ENCODE results near the gene CDSN. TPM values are rescaled to one million over a fixed set of nuclear protein-coding genes. Genes with fewer than 3 reads are reported as not detected.

The CDSN gene
- total and polyA plus RNA-seq, 7 experiments from 2014 or later, result not detected

GRCh38 chr6:31149827-31150447 is 29.7 kb upstream of the CDSN start:
- H3K27me3 Mint-ChIP-seq, result no peaks in the 10 kb centered on the region
- H3K36me3 Mint-ChIP-seq, result peaks cover 2 to 44% (median 13%) of the 10 kb centered on the region in 5 donors
- Histone ChIP-seq H3K27ac (ENCODE audit: low read depth, low read length) (no peak overlapping the region), H3K4me3 (ENCODE audit: low read length) (no peak overlapping the region), H3K27me3 (ENCODE audit: control insufficient read depth in 2 of 2, insufficient read depth in 2 of 2, low read length in 2 of 2) (no peaks in the 10 kb centered on the region), H3K4me1 (ENCODE audit: control insufficient read depth in 2 of 2, insufficient read depth in 2 of 2, low read length in 2 of 2) (no peaks in the 10 kb centered on the region), H3K36me3 (ENCODE audit: control insufficient read depth in 2 of 3, insufficient read depth in 3 of 3, low read length in 3 of 3) (peaks cover 0 to 43% (median 0%) of the 10 kb centered on the region in 3 experiments), H3K9me3 (ENCODE audit: control insufficient read depth in 2 of 3, low read length in 3 of 3) (no peaks in the 10 kb centered on the region)
- ChIA-PET CTCF (no interaction called here), POLR2A (no interaction called here)
- peak overlapping the region in 1 of 9 donors; percentile 20 for H3K27ac Mint-ChIP-seq
- H3K4me3 Mint-ChIP-seq, result no peak overlapping the region
- intact Hi-C loops (cut with micrococcal nuclease), result no loop called here
- no peak for ATAC-seq
- peaks cover 0 to 1% (median 0%) of the 10 kb centered on the region in 11 donors for H3K9me3 Mint-ChIP-seq
- no peak for DNase-seq
- H3K4me1 Mint-ChIP-seq, result peaks cover 0 to 6% (median 0%) of the 10 kb centered on the region in 7 donors

- Histone ChIP-seq H3K9me3 (ENCODE audit: control insufficient read depth in 2 of 3, low read length in 3 of 3) (no peaks in the 10 kb centered on the region), H3K27me3 (ENCODE audit: control insufficient read depth in 2 of 2, insufficient read depth in 2 of 2, low read length in 2 of 2) (no peaks in the 10 kb centered on the region), H3K4me1 (ENCODE audit: control insufficient read depth in 2 of 2, insufficient read depth in 2 of 2, low read length in 2 of 2) (no peaks in the 10 kb centered on the region), H3K36me3 (ENCODE audit: control insufficient read depth in 2 of 3, insufficient read depth in 3 of 3, low read length in 3 of 3) (peaks cover 0 to 41% (median 0%) of the 10 kb centered on the region in 3 experiments), H3K4me3 (ENCODE audit: low read length) (no peak overlapping the region), H3K27ac (ENCODE audit: low read depth, low read length) (no peak overlapping the region)
- intact Hi-C loops (cut with micrococcal nuclease), result no loop called here
- ChIA-PET CTCF (interaction anchor here (0.7 to 1.4 kb wide), 3 partner anchors 13 to 47 kb away, joined by 3 to 6 read pairs (median 3); no protein-coding TSS in a partner anchor), POLR2A (interaction anchor here (0.9 kb wide), 1 partner anchor 50 kb away, joined by 3 read pairs; no protein-coding TSS in a partner anchor)
- Mint-ChIP-seq H3K27ac (no peak overlapping the region), H3K4me1 (peaks cover 0 to 3% (median 0%) of the 10 kb centered on the region in 7 donors), H3K9me3 (peaks cover 0 to 1% (median 0%) of the 10 kb centered on the region in 11 donors), H3K4me3 (no peak overlapping the region), H3K27me3 (no peaks in the 10 kb centered on the region), H3K36me3 (peaks cover 0 to 32% (median 5%) of the 10 kb centered on the region in 5 donors)
- ATAC-seq, result no peak
- no peak for DNase-seq
Measured at GRCh38 chr6:31145386-31145785, 25.1 kb upstream of the CDSN start.

GRCh38 chr6:31144970-31145340 is 24.7 kb upstream of the CDSN start:
- no peaks in the 10 kb centered on the region for H3K27me3 Mint-ChIP-seq
- Histone ChIP-seq H3K4me1 (ENCODE audit: control insufficient read depth in 2 of 2, insufficient read depth in 2 of 2, low read length in 2 of 2) (no peaks in the 10 kb centered on the region), H3K27ac (ENCODE audit: low read depth, low read length) (no peak overlapping the region), H3K4me3 (ENCODE audit: low read length) (no peak overlapping the region), H3K27me3 (ENCODE audit: control insufficient read depth in 2 of 2, insufficient read depth in 2 of 2, low read length in 2 of 2) (no peaks in the 10 kb centered on the region), H3K9me3 (ENCODE audit: control insufficient read depth in 2 of 3, low read length in 3 of 3) (no peaks in the 10 kb centered on the region), H3K36me3 (ENCODE audit: control insufficient read depth in 2 of 3, insufficient read depth in 3 of 3, low read length in 3 of 3) (peaks cover 0 to 37% (median 0%) of the 10 kb centered on the region in 3 experiments)
- H3K36me3 Mint-ChIP-seq, result peaks cover 0 to 29% (median 3%) of the 10 kb centered on the region in 5 donors
- ATAC-seq, result no peak
- no peak overlapping the region for H3K4me3 Mint-ChIP-seq
- H3K9me3 Mint-ChIP-seq, result peaks cover 0 to 1% (median 0%) of the 10 kb centered on the region in 11 donors
- no peak for DNase-seq
- ChIA-PET CTCF (interaction anchor here (0.8 to 1.4 kb wide), 5 partner anchors 12 to 219 kb away, joined by 3 read pairs; no protein-coding TSS in a partner anchor), POLR2A (interaction anchor here (0.9 kb wide), 1 partner anchor 51 kb away, joined by 3 read pairs; no protein-coding TSS in a partner anchor)
- intact Hi-C loops (cut with micrococcal nuclease), result no loop called here
- no peak overlapping the region for H3K27ac Mint-ChIP-seq
- peaks cover 0 to 3% (median 0%) of the 10 kb centered on the region in 7 donors for H3K4me1 Mint-ChIP-seq

GRCh38 chr6:31144296-31144969 is 24.2 kb upstream of the CDSN start:
- Mint-ChIP-seq H3K27ac (no peak overlapping the region), H3K4me3 (no peak overlapping the region), H3K36me3 (peaks cover 0 to 24% (median 3%) of the 10 kb centered on the region in 5 donors), H3K9me3 (peaks cover 0 to 1% (median 0%) of the 10 kb centered on the region in 11 donors), H3K4me1 (peaks cover 0 to 3% (median 0%) of the 10 kb centered on the region in 7 donors), H3K27me3 (no peaks in the 10 kb centered on the region)
- DNase-seq (no peak), ATAC-seq (no peak)
- Histone ChIP-seq H3K27ac (ENCODE audit: low read depth, low read length) (no peak overlapping the region), H3K4me1 (ENCODE audit: control insufficient read depth in 2 of 2, insufficient read depth in 2 of 2, low read length in 2 of 2) (no peaks in the 10 kb centered on the region), H3K27me3 (ENCODE audit: control insufficient read depth in 2 of 2, insufficient read depth in 2 of 2, low read length in 2 of 2) (no peaks in the 10 kb centered on the region), H3K9me3 (ENCODE audit: control insufficient read depth in 2 of 3, low read length in 3 of 3) (no peaks in the 10 kb centered on the region), H3K4me3 (ENCODE audit: low read length) (no peak overlapping the region), H3K36me3 (ENCODE audit: control insufficient read depth in 2 of 3, insufficient read depth in 3 of 3, low read length in 3 of 3) (peaks cover 0 to 35% (median 0%) of the 10 kb centered on the region in 3 experiments)
- intact Hi-C loops (cut with micrococcal nuclease), result no loop called here
- ChIA-PET POLR2A (interaction anchor here (0.6 kb wide), 1 partner anchor 9 kb away, joined by 3 read pairs; no protein-coding TSS in a partner anchor), CTCF (interaction anchor here (0.6 to 1.4 kb wide), 7 partner anchors 12 to 359 kb away, joined by 3 to 4 read pairs (median 3); no protein-coding TSS in a partner anchor)

GRCh38 chr6:31143148-31143547 is 22.9 kb upstream of the CDSN start:
- Mint-ChIP-seq H3K36me3 (peaks cover 0 to 20% (median 3%) of the 10 kb centered on the region in 5 donors), H3K27ac (peak overlapping the region in 2 of 9 donors; percentile 15 to 36), H3K4me1 (peaks cover 0 to 3% (median 0%) of the 10 kb centered on the region in 7 donors), H3K9me3 (peaks cover 0 to 1% (median 0%) of the 10 kb centered on the region in 11 donors), H3K27me3 (no peaks in the 10 kb centered on the region), H3K4me3 (no peak overlapping the region)
- no peaks in the 10 kb centered on the region for H3K4me1 ChIP-seq (ENCODE audit: control insufficient read depth in 2 of 2, insufficient read depth in 2 of 2, low read length in 2 of 2)
- DNase-seq, result no peak
- no peak overlapping the region for H3K4me3 ChIP-seq (ENCODE audit: low read length)
- CTCF ChIA-PET, result no interaction called here
- no peak overlapping the region for H3K27ac ChIP-seq (ENCODE audit: low read depth, low read length)
- intact Hi-C loops (cut with micrococcal nuclease), result no loop called here
- no peaks in the 10 kb centered on the region for H3K27me3 ChIP-seq (ENCODE audit: control insufficient read depth in 2 of 2, insufficient read depth in 2 of 2, low read length in 2 of 2)
- H3K36me3 ChIP-seq (ENCODE audit: control insufficient read depth in 2 of 3, insufficient read depth in 3 of 3, low read length in 3 of 3), result peaks cover 0 to 32% (median 0%) of the 10 kb centered on the region in 3 experiments
- POLR2A ChIA-PET, result no interaction called here
- ATAC-seq, result no peak
- H3K9me3 ChIP-seq (ENCODE audit: control insufficient read depth in 2 of 3, low read length in 3 of 3), result no peaks in the 10 kb centered on the region

- ChIA-PET POLR2A (interaction anchor here (0.6 kb wide), 2 partner anchors 13 to 296 kb away, joined by 3 to 5 read pairs; no protein-coding TSS in a partner anchor), CTCF (no interaction called here)
- no peak for ATAC-seq
- Mint-ChIP-seq H3K36me3 (peaks cover 0 to 19% (median 3%) of the 10 kb centered on the region in 5 donors), H3K4me1 (peaks cover 4 to 6% (median 5%) of the 10 kb centered on the region in 7 donors), H3K27ac (peak overlapping the region in 1 of 9 donors; percentile 65), H3K4me3 (no peak overlapping the region), H3K9me3 (peaks cover 0 to 3% (median 0%) of the 10 kb centered on the region in 11 donors), H3K27me3 (peaks cover 0 to 3% (median 0%) of the 10 kb centered on the region in 5 donors)
- intact Hi-C loops (cut with micrococcal nuclease), result no loop called here
- Histone ChIP-seq H3K27ac (ENCODE audit: low read depth, low read length) (no peak overlapping the region), H3K27me3 (ENCODE audit: control insufficient read depth in 2 of 2, insufficient read depth in 2 of 2, low read length in 2 of 2) (no peaks in the 10 kb centered on the region), H3K4me3 (ENCODE audit: low read length) (no peak overlapping the region), H3K4me1 (ENCODE audit: control insufficient read depth in 2 of 2, insufficient read depth in 2 of 2, low read length in 2 of 2) (peaks cover 0 to 5% of the 10 kb centered on the region in 2 donors), H3K9me3 (ENCODE audit: control insufficient read depth in 2 of 3, low read length in 3 of 3) (no peaks in the 10 kb centered on the region), H3K36me3 (ENCODE audit: control insufficient read depth in 2 of 3, insufficient read depth in 3 of 3, low read length in 3 of 3) (peaks cover 0 to 32% (median 0%) of the 10 kb centered on the region in 3 experiments)
- DNase-seq, result no peak
Measured at GRCh38 chr6:31142361-31142761, 22.1 kb upstream of the CDSN start.
